OCI-LY1 (cell line): ENCODE results near the gene REC114.

Experiments used
- H2AFZ ChIP-seq: fragments of 200-600 bp; sonication (generic), shearing (Covaris generic); 2 replicates; pipeline ENCODE4 v1.6.0; 2014; ENCODE audit warnings: antibody characterized with exemption, mild to moderate bottlenecking, low read length
- H3F3A ChIP-seq: fragments of 200-600 bp; sonication (generic), shearing (Covaris generic); 2 replicates; pipeline ENCODE4 v1.6.0; 2014; ENCODE audit warnings: mild to moderate bottlenecking, antibody characterized with exemption, low read length, moderate library complexity; ENCODE audit not compliant: insufficient read depth
- H3K27ac ChIP-seq: fragments of 200-600 bp; sonication (generic); 2 replicates; pipeline ENCODE4 v1.5.1; 2014; ENCODE audit warnings: low read length, mixed run types, mild to moderate bottlenecking, low read depth; ENCODE audit not compliant: poor library complexity, severe bottlenecking
- H3K27me3 ChIP-seq: fragments of 200-600 bp; sonication (generic); 2 replicates; pipeline ENCODE4 v1.6.0; 2014; ENCODE audit warnings: antibody characterized with exemption, mild to moderate bottlenecking, low read length, moderate library complexity; ENCODE audit not compliant: insufficient read depth
- H3K36me3 ChIP-seq: fragments of 200-600 bp; sonication (generic); 2 replicates; pipeline ENCODE4 v1.6.1; 2014; ENCODE audit warnings: mild to moderate bottlenecking, antibody characterized with exemption, low read length, moderate library complexity, mixed read lengths; ENCODE audit not compliant: insufficient read depth
- H3K4me1 ChIP-seq: fragments of 200-600 bp; sonication (generic); 2 replicates; pipeline ENCODE4 v1.5.1; 2014; ENCODE audit warnings: mild to moderate bottlenecking, low read length, moderate library complexity; ENCODE audit not compliant: insufficient read depth, severe bottlenecking
- H3K4me2 ChIP-seq: fragments of 200-600 bp; sonication (generic), shearing (Covaris generic); 2 replicates; pipeline ENCODE4 v1.6.1; 2014; ENCODE audit warnings: low read length
- H3K4me3 ChIP-seq: fragments of 200-600 bp; sonication (generic); 2 replicates; pipeline ENCODE4 v1.5.1; 2014; ENCODE audit warnings: low read length, low read depth, mild to moderate bottlenecking, mixed read lengths; ENCODE audit not compliant: poor library complexity, severe bottlenecking
- H3K79me2 ChIP-seq: fragments of 200-600 bp; shearing (Covaris generic); 2 replicates; pipeline ENCODE4 v1.6.1; 2016; ENCODE audit warnings: mixed run types, low read length, mixed read lengths; ENCODE audit not compliant: insufficient read depth
- H3K9ac ChIP-seq: fragments of 200-600 bp; sonication (generic), shearing (Covaris generic); 2 replicates; pipeline ENCODE4 v1.6.1; 2014; ENCODE audit warnings: mild to moderate bottlenecking, low read length, mixed read lengths
- H3K9me2 ChIP-seq: fragments of 200-600 bp; sonication (generic), shearing (Covaris generic); 2 replicates; pipeline ENCODE4 v1.6.1; 2014; ENCODE audit warnings: low read depth, mild to moderate bottlenecking, low read length, mixed read lengths
- H3K9me3 ChIP-seq: fragments of 200-600 bp; shearing (Covaris generic); 2 replicates; pipeline ENCODE4 v1.6.1; 2014; ENCODE audit warnings: low read length, mixed read lengths
- H4K20me1 ChIP-seq: fragments of 200-600 bp; sonication (generic), shearing (Covaris generic); 2 replicates; pipeline ENCODE4 v1.6.0; 2016; ENCODE audit warnings: mild to moderate bottlenecking, low read length; ENCODE audit not compliant: insufficient read depth
- EZH2 ChIP-seq: fragments of 200-600 bp; sonication (generic), shearing (Covaris generic); IDR thresholded peaks from 2 replicates; pipeline ENCODE4 v1.8.0; 2017; ENCODE audit warnings: borderline replicate concordance, mixed run types, mild to moderate bottlenecking, antibody characterized with exemption, low read length, moderate library complexity, mixed read lengths
- TF ChIP-seq, protein P1 (sequence below): fragments of 200-600 bp; sonication (generic), shearing (Covaris generic); IDR thresholded peaks from 2 replicates; pipeline ENCODE4 v1.5.1; 2017; ENCODE audit warnings: mild to moderate bottlenecking, antibody characterized with exemption, low read length, moderate library complexity, mixed read lengths

The REC114 gene

DNA sequence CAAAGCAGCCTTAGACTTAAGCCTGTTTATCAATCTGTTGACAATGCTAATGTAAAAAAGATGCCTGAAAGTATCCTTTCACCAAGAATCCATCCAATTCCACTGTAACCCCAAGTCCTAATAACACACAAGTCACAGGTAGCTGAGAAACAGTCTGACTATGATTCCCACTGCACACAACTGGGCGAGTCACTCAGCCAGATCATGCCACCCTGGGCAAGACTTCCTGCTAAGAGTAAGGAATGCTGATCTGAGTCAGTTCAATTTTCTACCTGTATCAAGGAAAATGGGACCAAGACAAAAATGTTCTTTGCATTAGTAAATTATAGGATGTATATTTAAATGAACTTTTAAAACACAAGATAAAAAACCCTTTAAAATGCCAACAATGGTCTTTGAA lies 157.0 kb downstream of the REC114 start:
- H3K4me1 ChIP-seq = peaks cover 11% of the 10 kb centered on the region
- H4K20me1 ChIP-seq = no peaks in the 10 kb centered on the region
- no peak overlapping the region for H3K4me3 ChIP-seq
- H3K36me3 ChIP-seq = no peaks in the 10 kb centered on the region
- TF ChIP-seq, protein P1, sequence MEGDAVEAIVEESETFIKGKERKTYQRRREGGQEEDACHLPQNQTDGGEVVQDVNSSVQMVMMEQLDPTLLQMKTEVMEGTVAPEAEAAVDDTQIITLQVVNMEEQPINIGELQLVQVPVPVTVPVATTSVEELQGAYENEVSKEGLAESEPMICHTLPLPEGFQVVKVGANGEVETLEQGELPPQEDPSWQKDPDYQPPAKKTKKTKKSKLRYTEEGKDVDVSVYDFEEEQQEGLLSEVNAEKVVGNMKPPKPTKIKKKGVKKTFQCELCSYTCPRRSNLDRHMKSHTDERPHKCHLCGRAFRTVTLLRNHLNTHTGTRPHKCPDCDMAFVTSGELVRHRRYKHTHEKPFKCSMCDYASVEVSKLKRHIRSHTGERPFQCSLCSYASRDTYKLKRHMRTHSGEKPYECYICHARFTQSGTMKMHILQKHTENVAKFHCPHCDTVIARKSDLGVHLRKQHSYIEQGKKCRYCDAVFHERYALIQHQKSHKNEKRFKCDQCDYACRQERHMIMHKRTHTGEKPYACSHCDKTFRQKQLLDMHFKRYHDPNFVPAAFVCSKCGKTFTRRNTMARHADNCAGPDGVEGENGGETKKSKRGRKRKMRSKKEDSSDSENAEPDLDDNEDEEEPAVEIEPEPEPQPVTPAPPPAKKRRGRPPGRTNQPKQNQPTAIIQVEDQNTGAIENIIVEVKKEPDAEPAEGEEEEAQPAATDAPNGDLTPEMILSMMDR = no peak
- no peak for TF ChIP-seq EZH2
- H2AFZ ChIP-seq = no peak overlapping the region
- H3K27ac ChIP-seq = no peak overlapping the region
- H3F3A ChIP-seq = no peaks in the 10 kb centered on the region
- H3K79me2 ChIP-seq = peaks cover 27% of the 10 kb centered on the region
- no peak overlapping the region for H3K4me2 ChIP-seq
- no peaks in the 10 kb centered on the region for H3K27me3 ChIP-seq
- no peaks in the 10 kb centered on the region for H3K9me2 ChIP-seq
- no peaks in the 10 kb centered on the region for H3K9me3 ChIP-seq
- H3K9ac ChIP-seq = no peak overlapping the region

DNA sequence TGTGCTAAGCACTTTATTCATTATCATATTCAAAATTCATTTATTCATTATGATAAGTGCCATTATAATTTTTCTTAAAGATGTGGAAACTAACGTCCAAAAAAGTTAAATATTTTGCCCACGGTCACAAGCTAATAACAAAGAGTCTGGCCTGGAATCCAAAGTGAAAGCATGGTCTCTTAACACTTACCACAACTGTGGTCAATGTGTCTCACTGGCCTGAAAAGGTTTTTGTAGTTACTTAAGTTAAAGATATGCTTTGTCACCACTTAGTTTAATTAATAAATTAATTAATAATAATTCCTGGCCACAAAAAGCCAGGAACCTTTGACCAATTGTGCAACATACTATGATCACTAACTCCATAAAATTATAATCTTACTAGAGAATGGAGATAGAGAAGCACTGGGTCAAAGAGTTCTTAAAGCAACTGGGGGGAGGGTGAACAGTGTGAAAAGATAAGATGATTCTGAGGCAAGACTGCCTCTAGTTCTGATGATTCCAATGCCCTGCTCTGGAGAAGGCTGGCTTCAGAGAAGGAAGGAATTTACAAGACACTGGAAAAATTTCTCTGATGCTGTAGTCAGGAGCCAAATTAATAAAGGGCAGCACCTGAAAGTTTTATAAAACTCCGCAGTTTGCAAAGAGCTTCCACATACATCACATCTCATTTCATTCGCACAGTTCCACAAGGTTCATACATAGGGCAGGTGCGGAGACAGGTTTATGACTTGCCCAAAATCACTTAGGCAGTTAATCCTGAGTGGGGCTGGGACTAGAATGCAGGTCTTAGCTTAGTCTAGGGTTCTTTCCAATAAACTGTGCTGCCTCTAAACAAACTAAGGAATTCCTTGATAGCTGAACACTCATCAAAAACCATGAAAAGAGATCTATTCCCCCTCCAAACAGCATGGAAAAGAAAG lies 157.7 kb downstream of the REC114 start:
- Histone ChIP-seq H3K36me3 (no peaks in the 10 kb centered on the region), H3K4me1 (peaks cover 11% of the 10 kb centered on the region), H3F3A (no peaks in the 10 kb centered on the region), H4K20me1 (no peaks in the 10 kb centered on the region), H3K9me2 (no peaks in the 10 kb centered on the region), H3K27me3 (no peaks in the 10 kb centered on the region), H3K4me3 (no peak overlapping the region), H3K4me2 (no peak overlapping the region), H3K27ac (no peak overlapping the region), H3K9me3 (no peaks in the 10 kb centered on the region), H3K79me2 (peaks cover 32% of the 10 kb centered on the region), H3K9ac (no peak overlapping the region), H2AFZ (no peak overlapping the region)
- TF ChIP-seq, protein P1 = no peak
- TF ChIP-seq EZH2 = no peak

DNA sequence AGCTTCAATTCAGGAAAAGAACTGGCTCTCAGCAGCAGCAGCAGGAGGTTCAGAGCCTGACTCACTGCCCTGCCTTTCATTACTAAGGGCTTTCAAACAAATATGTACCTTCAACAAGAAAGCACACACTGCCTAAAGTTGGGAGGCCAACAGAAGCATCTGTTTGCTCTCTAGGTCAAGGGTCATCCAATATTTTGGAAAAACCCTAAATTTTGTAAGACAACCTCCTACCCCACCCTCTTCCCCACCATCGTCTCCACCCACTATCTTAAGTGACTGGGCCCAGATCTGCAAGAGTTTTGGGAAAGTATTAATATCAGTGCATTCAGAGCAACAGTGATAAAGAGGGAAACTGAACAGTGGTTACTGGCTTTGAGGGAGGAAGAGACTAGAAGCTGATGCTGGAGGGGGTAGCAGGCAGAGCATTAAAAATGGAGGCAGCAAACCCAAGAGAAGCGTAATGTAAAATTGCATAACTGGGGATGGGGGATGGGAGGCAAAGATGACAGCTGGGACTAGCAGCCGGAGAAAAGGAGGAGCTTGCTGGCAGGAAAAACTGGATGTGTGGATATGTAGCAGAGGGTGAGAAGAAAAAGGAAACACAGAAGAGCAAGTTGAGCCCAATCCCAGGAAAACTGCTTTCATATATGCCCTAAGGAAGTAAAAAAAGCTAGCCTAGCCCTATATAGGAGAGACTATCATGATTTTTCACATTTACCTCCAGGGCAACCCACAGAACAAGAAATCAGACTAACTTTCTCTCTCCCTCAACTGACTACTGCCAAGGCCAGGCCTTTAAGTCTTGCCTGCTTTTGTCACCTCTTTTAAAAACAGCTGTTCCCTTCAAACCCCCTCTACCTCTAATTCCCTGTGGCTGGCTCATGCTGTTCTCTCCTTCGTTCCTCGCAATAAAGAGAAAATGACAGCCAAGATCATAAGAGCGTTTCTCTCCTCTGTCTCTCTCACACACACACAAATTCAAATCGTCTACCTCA lies 158.8 kb downstream of the REC114 start:
- TF ChIP-seq, protein P1 = no peak
- TF ChIP-seq EZH2 = no peak
- Histone ChIP-seq H3K9me2 (no peaks in the 10 kb centered on the region), H4K20me1 (no peaks in the 10 kb centered on the region), H3K27me3 (no peaks in the 10 kb centered on the region), H3K9ac (no peak overlapping the region), H3F3A (no peaks in the 10 kb centered on the region), H3K9me3 (no peaks in the 10 kb centered on the region), H3K27ac (no peak overlapping the region), H3K79me2 (peaks cover 41% of the 10 kb centered on the region), H3K4me3 (no peak overlapping the region), H3K36me3 (no peaks in the 10 kb centered on the region), H3K4me2 (no peak overlapping the region), H3K4me1 (peaks cover under 1% of the 10 kb centered on the region), H2AFZ (no peak overlapping the region)
